ENCODE data around the gene TDRD15. TPM values are rescaled to one million over a fixed set of nuclear protein-coding genes. Genes with fewer than 3 reads are reported as not detected.
"Not testable (repeated sequence)": the region's sequence is repeated elsewhere in the genome, so short reads cannot be mapped to it uniquely, and the experiment has no call there.

Gene TDRD15
- total and polyA plus RNA-seq, 12 donors, result 0.11 TPM; not detected in 11

GRCh38 chr2:21097331-21097730 is 26.4 kb upstream of the TDRD15 start:
- no peak overlapping the region for H3K27ac ChIP-seq
- intact Hi-C loops (cut with DNase I), result no loop called here
- DNase-seq, result no peak
- no peak for TF ChIP-seq POLR2A (IDR thresholded peaks at IDR 0.05)
- TF ChIP-seq CTCF (IDR thresholded peaks at IDR 0.05), result no peak
- H3K27me3 ChIP-seq, result no peaks in the 10 kb centered on the region
- H3K36me3 ChIP-seq (replicated peaks in 1 of 2), result no peaks in the 10 kb centered on the region
- H3K9me3 ChIP-seq (replicated peaks in 1 of 3), result no peaks in the 10 kb centered on the region
- 61 to 79% (median 70%) methylated on average over 6 of the region's 6 CpGs for WGBS, 4 donors
- H3K4me3 ChIP-seq, result no peak overlapping the region
- H3K4me1 ChIP-seq (replicated peaks in 1 of 2), result no peaks in the 10 kb centered on the region

- TF ChIP-seq CTCF (IDR thresholded peaks at IDR 0.05), result no peak
- no peak for TF ChIP-seq POLR2A (IDR thresholded peaks at IDR 0.05)
- 78 to 100% (median 92%) methylated on average over 1 of the region's 1 CpG for WGBS, 4 donors
Observed at GRCh38 chr2:21098294-21098693, 25.5 kb upstream of the TDRD15 start.

GRCh38 chr2:21099281-21099907 is 24.4 kb upstream of the TDRD15 start:
- DNase-seq, result no peak
- Histone ChIP-seq H3K27me3 (no peaks in the 10 kb centered on the region), H3K4me1 (replicated peaks in 1 of 2) (no peaks in the 10 kb centered on the region), H3K36me3 (replicated peaks in 1 of 2) (no peaks in the 10 kb centered on the region), H3K4me3 (no peak overlapping the region), H3K27ac (no peak overlapping the region), H3K9me3 (replicated peaks in 1 of 3) (no peaks in the 10 kb centered on the region)
- WGBS, 4 donors, result 52 to 68% (median 55%) methylated on average over 5 of the region's 5 CpGs
- intact Hi-C loops (cut with DNase I), result no loop called here
- TF ChIP-seq CTCF (IDR thresholded peaks at IDR 0.05) (no peak), POLR2A (IDR thresholded peaks at IDR 0.05) (no peak)

More at GRCh38 chr2:21098294-21098693, 25.5 kb upstream of the TDRD15 start:
- Histone ChIP-seq H3K4me3 (no peak overlapping the region), H3K9me3 (replicated peaks in 1 of 3) (no peaks in the 10 kb centered on the region), H3K4me1 (replicated peaks in 1 of 2) (no peaks in the 10 kb centered on the region), H3K36me3 (replicated peaks in 1 of 2) (no peaks in the 10 kb centered on the region), H3K27me3 (no peaks in the 10 kb centered on the region), H3K27ac (no peak overlapping the region)
- no peak for DNase-seq
- intact Hi-C loops (cut with DNase I), result no loop called here

- H3K36me3 ChIP-seq (replicated peaks in 1 of 2); H3K9me3 ChIP-seq (replicated peaks in 1 of 3); H3K27me3 ChIP-seq; H3K27ac ChIP-seq; intact Hi-C loops (cut with DNase I); H3K4me3 ChIP-seq; H3K4me1 ChIP-seq (replicated peaks in 1 of 2); DNase-seq: not testable (repeated sequence)
- WGBS, 4 donors, result 93 to 96% (median 94%) methylated on average over 34 of the region's 34 CpGs
Observed at GRCh38 chr2:21101514-21102155, 22.1 kb upstream of the TDRD15 start.

- 89 to 92% (median 91%) methylated on average over 6 to 12 of the region's 12 CpGs for WGBS, 4 donors
- no peaks in the 10 kb centered on the region for H3K4me1 ChIP-seq (replicated peaks in 1 of 2)
- DNase-seq, result no peak
- H3K27me3 ChIP-seq, result no peaks in the 10 kb centered on the region
- H3K9me3 ChIP-seq (replicated peaks in 1 of 3), result no peaks in the 10 kb centered on the region
- TF ChIP-seq POLR2A (IDR thresholded peaks at IDR 0.05) (no peak), CTCF (IDR thresholded peaks at IDR 0.05) (no peak)
- H3K36me3 ChIP-seq (replicated peaks in 1 of 2), result no peaks in the 10 kb centered on the region
- no peak overlapping the region for H3K27ac ChIP-seq
- no peak overlapping the region for H3K4me3 ChIP-seq
- intact Hi-C loops (cut with DNase I), result no loop called here
Observed at GRCh38 chr2:21102356-21102755, 21.4 kb upstream of the TDRD15 start.
